GM21717 (cell line): ENCODE data around the gene L1TD1.
"Not testable (repeated sequence)": the region's sequence is repeated elsewhere in the genome, so short reads cannot be mapped to it uniquely, and the experiment has no call there.

Experiments used
- ATAC-seq: cut with Tn5 transposase; IDR thresholded peaks from one replicate; pipeline ENCODE4 v1.9.1; 2021; ENCODE audit warnings: mild to moderate bottlenecking, moderate library complexity; ENCODE audit not compliant: unreplicated experiment

Gene L1TD1

GRCh38 chr1:62233926-62234450, 39.3 kb downstream of the L1TD1 start:
- ATAC-seq: no peak

DNA sequence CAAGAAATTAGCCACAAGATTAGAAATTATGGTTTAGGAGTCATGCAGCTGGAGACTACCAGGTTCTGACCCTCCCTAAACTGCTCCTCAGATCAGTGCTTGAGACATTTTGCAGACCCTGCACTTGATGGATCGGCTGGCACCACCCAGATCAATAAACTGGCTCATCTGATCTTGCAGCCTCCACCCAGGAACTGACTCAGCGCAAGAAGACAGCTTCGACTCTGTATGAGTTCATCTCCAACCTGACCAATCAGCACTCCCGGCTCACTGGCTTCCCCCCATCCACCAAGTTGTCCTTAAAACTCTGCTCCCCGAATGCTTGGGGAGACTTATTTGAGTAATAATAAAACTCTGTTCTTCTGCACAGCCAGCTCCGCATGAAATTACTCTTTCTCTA, 40.0 kb downstream of the L1TD1 start:
- no peak for ATAC-seq

DNA sequence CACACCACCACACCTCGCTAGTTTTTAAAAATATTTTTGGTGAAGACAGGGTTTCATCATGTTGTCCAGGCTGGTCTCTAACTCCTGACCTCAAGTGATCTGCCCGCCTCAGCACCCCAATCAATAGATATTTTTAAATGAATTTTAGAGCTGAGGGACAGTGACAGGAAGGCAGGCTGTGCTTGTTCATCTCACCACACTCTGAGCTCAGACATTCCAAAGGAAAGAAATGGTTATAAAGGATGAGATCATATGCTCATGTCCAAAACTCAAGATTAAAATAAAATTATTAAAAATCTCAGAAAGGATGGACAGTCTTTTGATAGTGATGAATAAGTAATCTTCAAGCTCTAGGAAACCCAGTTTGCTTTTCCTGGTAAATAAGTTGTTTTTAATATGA, 40.9 kb downstream of the L1TD1 start:
- ATAC-seq: no peak

DNA sequence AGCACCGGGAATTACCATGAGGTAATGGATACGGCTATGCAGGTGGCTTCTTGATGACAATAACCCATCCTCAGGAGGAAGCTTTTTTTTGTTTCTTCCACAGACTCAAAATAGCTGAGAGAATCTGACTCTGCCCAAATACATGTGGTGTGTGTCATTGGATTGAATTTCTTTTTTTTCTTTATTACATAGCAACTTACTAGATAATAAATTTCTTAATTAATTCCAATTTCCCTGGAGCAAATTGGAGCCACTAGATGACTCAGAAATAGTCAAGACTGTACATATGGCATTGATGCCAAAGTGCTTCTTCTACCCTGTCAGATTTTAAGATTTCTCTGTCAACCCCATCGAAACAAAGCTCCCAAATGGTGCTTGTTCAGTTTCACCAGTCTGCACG, 42.7 kb downstream of the L1TD1 start:
- no peak for ATAC-seq

DNA sequence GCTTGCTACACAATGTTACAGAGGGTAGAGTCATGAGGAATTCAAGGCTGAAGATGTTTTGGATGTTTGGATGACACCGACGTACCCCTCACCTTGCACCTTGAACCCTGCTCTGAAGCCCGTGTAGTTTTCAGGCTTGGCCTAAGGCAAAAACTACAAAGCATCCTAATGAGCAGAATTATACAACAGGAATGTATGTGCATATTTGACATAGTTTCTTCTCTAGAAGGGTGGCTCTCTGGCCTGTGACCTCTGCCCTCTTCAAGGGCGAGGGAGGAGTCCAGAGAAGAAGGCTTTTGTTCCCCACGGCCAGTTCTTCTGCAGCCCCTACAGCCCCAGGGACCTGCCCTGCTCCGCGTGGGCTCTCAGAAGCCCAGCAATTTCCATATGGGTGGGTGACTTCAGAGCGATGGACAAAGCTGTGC, 43.3 kb downstream of the L1TD1 start:
- no peak for ATAC-seq

- no peak for ATAC-seq
These were observed 43.9 kb downstream of the L1TD1 start for GRCh38 chr1:62238507-62238906.

DNA sequence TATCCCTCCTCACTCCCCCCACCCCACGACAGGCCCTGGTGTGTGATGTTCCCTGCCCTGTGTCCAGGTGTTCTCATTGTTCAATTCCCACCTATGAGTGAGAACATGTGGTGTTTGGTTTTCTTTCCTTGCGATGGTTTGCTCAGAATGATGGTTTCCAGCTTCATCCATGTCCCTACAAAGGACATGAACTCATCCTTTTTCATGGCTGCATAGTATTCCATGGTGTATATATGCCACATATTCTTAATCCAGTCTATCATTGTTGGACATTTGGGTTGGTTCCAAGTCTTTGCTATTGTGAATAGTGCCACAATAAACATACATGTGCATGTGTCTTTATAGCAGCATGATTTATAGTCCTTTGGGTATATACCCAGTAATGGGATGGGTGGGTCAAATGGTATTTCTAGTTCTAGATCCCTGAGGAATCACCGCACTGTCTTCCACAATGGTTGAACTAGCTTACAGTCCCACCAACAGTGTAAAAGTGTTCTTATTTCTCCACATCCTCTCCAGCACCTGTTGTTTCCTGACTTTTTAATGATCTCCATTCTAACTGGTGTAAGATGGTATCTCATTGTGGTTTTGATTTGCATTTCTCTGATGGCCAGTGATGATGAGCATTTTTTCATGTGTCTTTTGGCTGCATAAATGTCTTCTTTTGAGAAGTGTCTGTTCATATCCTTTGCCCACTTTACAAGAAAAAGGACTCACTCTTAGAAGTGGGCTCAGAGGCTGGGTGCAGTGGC, 45.2 kb downstream of the L1TD1 start:
- not testable (repeated sequence) for ATAC-seq

- no peak for ATAC-seq
These were observed 46.2 kb downstream of the L1TD1 start for GRCh38 chr1:62240651-62241370.

DNA sequence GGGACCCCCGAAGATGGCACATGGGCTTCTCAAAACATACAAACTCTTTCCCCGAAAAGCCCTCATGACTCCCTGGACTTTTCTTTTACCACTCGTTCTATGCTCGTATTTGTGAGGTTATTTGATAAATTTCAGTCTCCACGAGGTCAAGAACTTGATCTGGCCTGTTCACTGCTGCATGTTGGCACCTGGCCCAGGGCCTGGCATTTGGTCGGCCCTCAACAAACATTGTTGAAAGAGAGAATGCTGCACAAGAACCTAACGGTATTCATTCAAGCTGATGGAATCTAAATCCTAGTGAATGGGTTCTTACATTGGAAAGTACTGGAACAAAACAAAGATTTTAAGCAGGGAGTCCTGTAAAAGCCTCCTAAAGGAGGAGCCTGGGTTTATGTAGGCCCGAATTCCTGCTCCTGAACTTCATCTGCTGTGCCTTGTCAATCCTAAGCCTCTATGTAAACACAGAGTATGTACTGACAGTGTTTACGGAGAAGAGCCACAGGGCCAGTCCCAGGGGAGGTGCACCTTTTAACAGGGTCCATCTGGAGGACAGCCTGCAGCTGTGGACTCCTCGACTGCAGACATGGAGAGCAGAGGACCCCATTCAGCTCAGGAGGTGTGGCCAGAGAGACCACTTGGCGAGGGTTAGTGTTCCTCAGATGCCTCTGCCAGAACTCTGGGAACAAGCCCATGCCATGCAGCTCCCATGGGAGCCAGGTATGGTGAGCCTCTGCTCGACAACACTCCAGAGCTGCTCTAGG, 46.9 kb downstream of the L1TD1 start:
- ATAC-seq: no peak

GRCh38 chr1:62244380-62244779, 49.7 kb downstream of the L1TD1 start:
- not testable (repeated sequence) for ATAC-seq

DNA sequence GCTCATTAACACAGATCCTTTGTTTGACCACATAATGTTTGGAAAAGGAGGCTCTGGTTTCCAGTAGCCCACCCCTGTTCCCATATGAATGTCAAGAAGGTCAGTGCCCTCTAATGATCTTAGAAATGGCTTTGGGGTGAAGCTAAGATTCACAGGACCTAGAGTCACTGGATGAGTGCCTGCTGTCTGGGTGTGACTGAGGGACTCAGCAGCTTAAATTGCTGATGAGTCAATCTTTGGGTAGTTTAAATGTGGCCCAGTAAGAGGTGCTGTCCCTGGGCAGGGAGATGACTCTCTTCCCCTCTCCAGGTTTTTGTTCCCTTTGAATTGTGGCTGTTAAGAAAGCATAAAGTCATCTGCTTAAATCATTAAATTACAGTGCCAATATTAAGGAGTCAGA, 50.6 kb downstream of the L1TD1 start:
- ATAC-seq: no peak

GRCh38 chr1:62247391-62248168, 52.9 kb downstream of the L1TD1 start:
- ATAC-seq: no peak

- ATAC-seq: no peak
These were observed 55.6 kb downstream of the L1TD1 start for GRCh38 chr1:62250126-62250726.

- no peak for ATAC-seq
These were observed 64.9 kb downstream of the L1TD1 start for GRCh38 chr1:62259551-62259950.

DNA sequence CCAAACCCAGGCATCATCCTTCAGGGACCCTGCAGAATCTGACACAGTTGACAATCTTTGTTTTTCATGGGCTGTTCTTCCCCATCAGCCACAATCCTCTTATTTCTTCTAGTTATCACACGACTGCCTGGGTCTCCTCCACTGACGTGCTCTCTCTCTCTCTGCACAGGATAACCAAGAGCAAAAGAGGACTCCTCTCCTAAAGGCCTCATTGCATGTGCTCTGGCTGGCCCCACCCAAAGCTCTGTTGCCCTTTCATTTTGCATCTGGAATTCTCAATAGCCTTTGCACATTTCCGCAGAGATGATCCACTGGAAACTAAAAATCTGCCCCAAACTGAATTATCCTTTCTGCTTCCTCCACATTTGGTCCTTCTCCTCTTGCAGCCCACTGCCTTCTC, 66.0 kb downstream of the L1TD1 start:
- no peak for ATAC-seq
